ENCODE data around the gene PLXNA4.

DNA sequence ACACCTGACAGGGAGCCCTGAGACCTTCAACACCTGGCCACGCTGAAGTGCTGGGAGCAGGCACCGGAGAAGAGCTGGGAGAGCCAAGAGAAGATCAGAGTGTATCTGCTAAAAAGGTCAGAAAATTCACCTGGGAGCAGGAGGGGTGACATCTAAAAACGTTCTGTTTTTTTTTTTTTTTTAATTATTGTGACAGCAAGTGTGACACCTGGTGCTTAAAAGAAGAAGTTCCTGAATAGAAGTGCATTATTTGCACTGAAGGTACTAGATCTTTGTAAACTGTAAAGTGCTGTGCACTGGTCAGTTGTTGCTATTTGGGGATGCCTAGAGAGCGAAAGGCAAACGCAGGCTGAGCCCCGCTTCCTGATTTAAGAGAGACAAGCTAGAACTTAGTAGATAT lies 422.0 kb downstream of the PLXNA4 start:
- TF ChIP-seq POLR2A (IDR thresholded peaks at IDR 0.05; ENCODE audit: low read length) (no peak), GATA1 (IDR thresholded peaks at IDR 0.05; ENCODE audit: low read depth, low read length) (no peak)

All from erythroblast (primary cell).